Keratinocyte (primary cell): ENCODE results near the gene PHPT1. TPM values are rescaled to one million over a fixed set of nuclear protein-coding genes. Genes with fewer than 3 reads are reported as not detected.

Experiments used
- DNase-seq: peaks from one replicate; pipeline ENCODE4 v3.0.0-alpha.2; 2011; ENCODE audit warnings: low read depth, missing footprints, low spot score
- FAIRE-seq: peaks from 2 replicates; lab custom pipeline; 2011; peaks lifted over from hg19 to GRCh38; lab: Jason Lieb, UNC
- H2AFZ ChIP-seq: 2 replicates; pipeline ENCODE4 v1.6.0; 2012; ENCODE audit warnings: low read length, control low read depth, inconsistent platforms; ENCODE audit not compliant: control insufficient read depth
- H3K27ac ChIP-seq: 2 replicates; pipeline ENCODE4 v1.5.1; 2011; ENCODE audit warnings: low read length; ENCODE audit not compliant: control insufficient read depth, insufficient read depth
- H3K27me3 ChIP-seq: 3 replicates; pipeline ENCODE4 v1.6.0; 2011; ENCODE audit warnings: low read length; ENCODE audit not compliant: control insufficient read depth, insufficient read depth; ENCODE audit errors: extremely low read depth
- H3K36me3 ChIP-seq, 2 experiments: 2 replicates in 1 of 2; 3 replicates in 1 of 2; pipeline ENCODE4 v1.5.1; 2011; ENCODE audit warnings: low read length in 2 of 2, mild to moderate bottlenecking in 1 of 2; ENCODE audit not compliant: control insufficient read depth in 2 of 2, insufficient read depth in 2 of 2; ENCODE audit errors: extremely low read depth in 1 of 2
- H3K4me1 ChIP-seq: 3 replicates; pipeline ENCODE4 v1.5.1; 2011; ENCODE audit warnings: low read length; ENCODE audit not compliant: control insufficient read depth, insufficient read depth; ENCODE audit errors: extremely low read depth
- H3K4me2 ChIP-seq: 3 replicates; pipeline ENCODE4 v1.6.0; 2011; ENCODE audit warnings: low read depth, low read length; ENCODE audit not compliant: control insufficient read depth, insufficient read depth; ENCODE audit errors: extremely low read depth
- H3K4me3 ChIP-seq, 3 experiments: fragments of 200-600 bp in 1 of 3; sonication (generic) in 1 of 3; 2 replicates in 2 of 3; 3 replicates in 1 of 3; pipeline ENCODE4 v1.5.1; 2011 to 2016; ENCODE audit warnings: low read length in 3 of 3, mild to moderate bottlenecking in 3 of 3, control low read depth in 2 of 3, inconsistent platforms in 1 of 3, low read depth in 1 of 3, mixed read lengths in 1 of 3, mixed run types in 1 of 3, moderate library complexity in 1 of 3; ENCODE audit not compliant: control insufficient read depth in 2 of 3, insufficient read depth in 2 of 3; ENCODE audit errors: extremely low read depth in 1 of 3
- H3K79me2 ChIP-seq: 2 replicates; pipeline ENCODE4 v1.6.0; 2012; ENCODE audit warnings: low read length; ENCODE audit not compliant: control insufficient read depth, insufficient read depth
- H3K9ac ChIP-seq: 3 replicates; pipeline ENCODE4 v1.6.0; 2011; ENCODE audit warnings: low read length; ENCODE audit not compliant: control insufficient read depth, insufficient read depth; ENCODE audit errors: extremely low read depth
- H3K9me1 ChIP-seq: 3 replicates; pipeline ENCODE4 v1.6.0; 2011; ENCODE audit warnings: low read length; ENCODE audit not compliant: control insufficient read depth, insufficient read depth; ENCODE audit errors: extremely low read depth
- H3K9me3 ChIP-seq: 2 replicates; pipeline ENCODE4 v1.5.1; 2012; ENCODE audit warnings: low read depth, low read length; ENCODE audit not compliant: control insufficient read depth
- H4K20me1 ChIP-seq: 3 replicates; pipeline ENCODE4 v1.6.0; 2011; ENCODE audit warnings: low read length; ENCODE audit not compliant: control insufficient read depth, insufficient read depth; ENCODE audit errors: extremely low read depth
- EZH2 ChIP-seq: IDR thresholded peaks from one replicate; pipeline ENCODE4 v1.6.1; 2012; ENCODE audit warnings: inconsistent platforms, mild to moderate bottlenecking, low read length, moderate library complexity
- dilution Hi-C: fragments of 300-500 bp; cut with MboI; formaldehyde crosslinking; loops from one replicate; pipeline ENCODE4 v1.7.0; 2020; ENCODE audit warnings: low sequenced_read_pairs; ENCODE audit not compliant: extremely low pct_ligation_motif_present
- polyA plus RNA-seq, 5 experiments: library from polyadenylated mRNA; depleted of rRNA in 3 of 5; stranded (reverse) in 3 of 5; stranded (forward) in 1 of 5; unstranded in 1 of 5; fragments of >200 nt; gene quantifications; 1 replicate in 1 of 5; 2 replicates in 3 of 5; 3 replicates in 1 of 5; pipeline versions ENCODE4 v1.2.1 to v1.2.3, GENCODE V29; 2011 to 2012; ENCODE audit warnings: missing spikeins in 2 of 5, low read depth in 1 of 5, low replicate concordance in 1 of 5
- TF ChIP-seq, protein P1 (sequence below), 3 experiments: IDR thresholded peaks in 1 of 3; conservative IDR thresholded peaks in 1 of 3; optimal IDR thresholded peaks in 1 of 3; 2 replicates in 2 of 3; 3 replicates in 1 of 3; pipeline versions ENCODE3 to v1.5.1; 2011; ENCODE audit warnings: low read length in 3 of 3, mild to moderate bottlenecking in 3 of 3, moderate library complexity in 2 of 3, control low read depth in 1 of 3, inconsistent platforms in 1 of 3; ENCODE audit not compliant: insufficient read depth in 2 of 3; ENCODE audit errors: extremely low read depth in 1 of 3

The PHPT1 gene
- polyA plus RNA-seq, 1 donor (not counting 4 experiments of a cell fraction or from before 2014, with no cell fraction given): 68.8 TPM

DNA sequence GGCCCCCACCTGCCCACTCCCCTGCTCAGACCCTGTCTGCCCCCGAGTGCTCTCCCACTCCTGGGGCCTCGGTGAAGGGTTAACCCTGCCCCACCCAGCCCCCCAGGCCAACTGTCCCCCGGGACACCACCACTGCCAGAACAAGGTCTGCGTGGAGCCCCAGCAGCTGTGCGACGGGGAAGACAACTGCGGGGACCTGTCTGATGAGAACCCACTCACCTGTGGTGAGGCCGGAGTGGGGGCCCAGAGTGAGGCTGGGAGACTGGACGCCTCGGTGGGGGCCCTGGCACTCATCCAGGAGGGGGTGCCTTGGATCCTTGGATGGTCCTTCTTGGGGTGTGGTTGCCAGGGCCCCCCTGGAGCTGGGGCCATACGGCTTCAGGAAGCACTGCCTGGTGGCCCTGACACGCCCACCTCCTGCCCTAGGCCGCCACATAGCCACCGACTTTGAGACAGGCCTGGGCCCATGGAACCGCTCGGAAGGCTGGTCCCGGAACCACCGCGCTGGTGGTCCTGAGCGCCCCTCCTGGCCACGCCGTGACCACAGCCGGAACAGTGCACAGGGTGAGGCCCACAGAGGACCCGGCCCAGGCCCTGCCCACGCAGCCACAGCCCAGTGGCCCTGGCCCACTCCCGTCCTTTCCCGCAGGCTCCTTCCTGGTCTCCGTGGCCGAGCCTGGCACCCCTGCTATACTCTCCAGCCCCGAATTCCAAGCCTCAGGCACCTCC lies 5.1 kb downstream of the PHPT1 start:
- Histone ChIP-seq H3K4me3 (no peak overlapping the region), H3K36me3 (peaks cover 3 to 17% of the 10 kb centered on the region in 2 experiments), H3K9ac (no peak overlapping the region), H3K27ac (no peak overlapping the region), H4K20me1 (peaks cover 6% of the 10 kb centered on the region), H3K4me1 (peaks cover 11% of the 10 kb centered on the region), H3K79me2 (peaks cover 6% of the 10 kb centered on the region), H3K4me2 (no peak overlapping the region), H3K27me3 (no peaks in the 10 kb centered on the region), H2AFZ (no peak overlapping the region), H3K9me1 (no peaks in the 10 kb centered on the region), H3K9me3 (no peaks in the 10 kb centered on the region)
- dilution Hi-C loops: no loop called here
- DNase-seq: no peak
- no peak for FAIRE-seq
- TF ChIP-seq, protein P1, sequence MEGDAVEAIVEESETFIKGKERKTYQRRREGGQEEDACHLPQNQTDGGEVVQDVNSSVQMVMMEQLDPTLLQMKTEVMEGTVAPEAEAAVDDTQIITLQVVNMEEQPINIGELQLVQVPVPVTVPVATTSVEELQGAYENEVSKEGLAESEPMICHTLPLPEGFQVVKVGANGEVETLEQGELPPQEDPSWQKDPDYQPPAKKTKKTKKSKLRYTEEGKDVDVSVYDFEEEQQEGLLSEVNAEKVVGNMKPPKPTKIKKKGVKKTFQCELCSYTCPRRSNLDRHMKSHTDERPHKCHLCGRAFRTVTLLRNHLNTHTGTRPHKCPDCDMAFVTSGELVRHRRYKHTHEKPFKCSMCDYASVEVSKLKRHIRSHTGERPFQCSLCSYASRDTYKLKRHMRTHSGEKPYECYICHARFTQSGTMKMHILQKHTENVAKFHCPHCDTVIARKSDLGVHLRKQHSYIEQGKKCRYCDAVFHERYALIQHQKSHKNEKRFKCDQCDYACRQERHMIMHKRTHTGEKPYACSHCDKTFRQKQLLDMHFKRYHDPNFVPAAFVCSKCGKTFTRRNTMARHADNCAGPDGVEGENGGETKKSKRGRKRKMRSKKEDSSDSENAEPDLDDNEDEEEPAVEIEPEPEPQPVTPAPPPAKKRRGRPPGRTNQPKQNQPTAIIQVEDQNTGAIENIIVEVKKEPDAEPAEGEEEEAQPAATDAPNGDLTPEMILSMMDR (optimal IDR thresholded peaks at IDR 0.05 in 1 of 3, IDR thresholded peaks at IDR 0.05 in 1 of 3, conservative IDR thresholded peaks at IDR 0.05 in 1 of 3; ENCODE audit: extremely low read depth in 1 of 3, insufficient read depth in 2 of 3, low read length in 3 of 3): no peak
- TF ChIP-seq EZH2: no peak

GRCh38 chr9:136854842-136855460 lies 5.7 kb downstream of the PHPT1 start:
- no peaks in the 10 kb centered on the region for H3K27me3 ChIP-seq
- peaks cover 2% of the 10 kb centered on the region for H4K20me1 ChIP-seq
- H3K9me1 ChIP-seq: no peaks in the 10 kb centered on the region
- H3K9ac ChIP-seq: no peak overlapping the region
- peaks cover 3 to 17% of the 10 kb centered on the region in 2 experiments for H3K36me3 ChIP-seq
- H3K4me3 ChIP-seq: no peak overlapping the region
- FAIRE-seq: no peak
- no peaks in the 10 kb centered on the region for H3K9me3 ChIP-seq
- no peak overlapping the region for H3K27ac ChIP-seq
- H3K79me2 ChIP-seq: peaks cover 2% of the 10 kb centered on the region
- DNase-seq: no peak
- H3K4me1 ChIP-seq: peaks cover 9% of the 10 kb centered on the region
- no peak for TF ChIP-seq EZH2
- TF ChIP-seq, protein P1 (optimal IDR thresholded peaks at IDR 0.05 in 1 of 3, IDR thresholded peaks at IDR 0.05 in 1 of 3, conservative IDR thresholded peaks at IDR 0.05 in 1 of 3; ENCODE audit: extremely low read depth in 1 of 3, insufficient read depth in 2 of 3, low read length in 3 of 3): no peak
- no peak overlapping the region for H2AFZ ChIP-seq
- no peak overlapping the region for H3K4me2 ChIP-seq
- dilution Hi-C loops: no loop called here
